DND-41 (cell line): ENCODE results near the gene PEX7.

Experiments
- ATAC-seq: fragments of 200-7000 bp; cut with Tn5 transposase; 3 replicates; pipeline ENCODE4 v1.9.1; 2021; ENCODE audit warnings: low read depth; ENCODE audit not compliant: insufficient read depth
- DNase-seq: peaks from one replicate; pipeline ENCODE4 v3.0.0-alpha.2; 2020
- H2AFZ ChIP-seq: 2 replicates; pipeline ENCODE4 v1.6.0; 2012; ENCODE audit warnings: low read depth, low read length
- H3K27ac ChIP-seq: 2 replicates; pipeline ENCODE4 v1.5.1; 2012; ENCODE audit warnings: low read length, inconsistent platforms
- H3K27me3 ChIP-seq: fragments of 200-600 bp; sonication (generic); 2 replicates; pipeline ENCODE4 v1.6.0; 2012; ENCODE audit warnings: low read length, mild to moderate bottlenecking, inconsistent platforms; ENCODE audit not compliant: insufficient read depth, poor library complexity
- H3K36me3 ChIP-seq: 2 replicates; pipeline ENCODE4 v1.5.1; 2012; ENCODE audit warnings: low read length, inconsistent platforms; ENCODE audit not compliant: insufficient read depth
- H3K4me1 ChIP-seq: 2 replicates; pipeline ENCODE4 v1.5.1; 2012; ENCODE audit warnings: mild to moderate bottlenecking, low read length; ENCODE audit not compliant: insufficient read depth
- H3K4me2 ChIP-seq: 2 replicates; pipeline ENCODE4 v1.6.0; 2012; ENCODE audit warnings: mild to moderate bottlenecking, moderate library complexity, low read length, inconsistent platforms; ENCODE audit not compliant: insufficient read depth
- H3K4me3 ChIP-seq, 2 experiments: fragments of 200-600 bp in 1 of 2; shearing (Covaris generic) in 1 of 2; 2 replicates each; pipeline ENCODE4 v1.5.1; 2012 to 2016; ENCODE audit warnings: inconsistent platforms in 2 of 2, low read length in 2 of 2, mild to moderate bottlenecking in 2 of 2, low read depth in 1 of 2, moderate library complexity in 1 of 2
- H3K79me2 ChIP-seq: 2 replicates; pipeline ENCODE4 v1.6.0; 2012; ENCODE audit warnings: low read length, inconsistent platforms; ENCODE audit not compliant: insufficient read depth
- H3K9ac ChIP-seq: 2 replicates; pipeline ENCODE4 v1.6.0; 2012; ENCODE audit warnings: low read depth, mild to moderate bottlenecking, inconsistent platforms, low read length, moderate library complexity
- H3K9me3 ChIP-seq: 2 replicates; pipeline ENCODE4 v1.5.1; 2012; ENCODE audit warnings: low read length, moderate library complexity, mild to moderate bottlenecking, inconsistent platforms; ENCODE audit not compliant: insufficient read depth, severe bottlenecking
- H4K20me1 ChIP-seq: 2 replicates; pipeline ENCODE4 v1.6.0; 2012; ENCODE audit warnings: low read length; ENCODE audit not compliant: insufficient read depth
- EZH2 ChIP-seq: IDR thresholded peaks from 3 replicates; pipeline ENCODE4 v1.6.1; 2012; ENCODE audit warnings: borderline replicate concordance, low read depth, mild to moderate bottlenecking, moderate library complexity, low read length, inconsistent platforms; ENCODE audit not compliant: severe bottlenecking
- TF ChIP-seq, protein P1 (sequence below): IDR thresholded peaks from 2 replicates; pipeline ENCODE4 v1.5.1; 2012; ENCODE audit warnings: borderline replicate concordance, low read length, moderate library complexity, mild to moderate bottlenecking; ENCODE audit not compliant: poor library complexity, severe bottlenecking; ENCODE audit errors: extremely low read depth

PEX7 gene

GRCh38 chr6:136774228-136775041, 48.0 kb upstream of the PEX7 start:
- Histone ChIP-seq H3K9ac (no peak overlapping the region), H3K4me3 (no peak overlapping the region), H3K79me2 (no peaks in the 10 kb centered on the region), H3K27me3 (no peaks in the 10 kb centered on the region), H3K36me3 (no peaks in the 10 kb centered on the region), H3K27ac (no peak overlapping the region), H3K4me1 (no peaks in the 10 kb centered on the region), H2AFZ (no peak overlapping the region), H3K9me3 (no peaks in the 10 kb centered on the region), H3K4me2 (no peak overlapping the region), H4K20me1 (no peaks in the 10 kb centered on the region)
- no peak for TF ChIP-seq EZH2
- TF ChIP-seq, protein P1, sequence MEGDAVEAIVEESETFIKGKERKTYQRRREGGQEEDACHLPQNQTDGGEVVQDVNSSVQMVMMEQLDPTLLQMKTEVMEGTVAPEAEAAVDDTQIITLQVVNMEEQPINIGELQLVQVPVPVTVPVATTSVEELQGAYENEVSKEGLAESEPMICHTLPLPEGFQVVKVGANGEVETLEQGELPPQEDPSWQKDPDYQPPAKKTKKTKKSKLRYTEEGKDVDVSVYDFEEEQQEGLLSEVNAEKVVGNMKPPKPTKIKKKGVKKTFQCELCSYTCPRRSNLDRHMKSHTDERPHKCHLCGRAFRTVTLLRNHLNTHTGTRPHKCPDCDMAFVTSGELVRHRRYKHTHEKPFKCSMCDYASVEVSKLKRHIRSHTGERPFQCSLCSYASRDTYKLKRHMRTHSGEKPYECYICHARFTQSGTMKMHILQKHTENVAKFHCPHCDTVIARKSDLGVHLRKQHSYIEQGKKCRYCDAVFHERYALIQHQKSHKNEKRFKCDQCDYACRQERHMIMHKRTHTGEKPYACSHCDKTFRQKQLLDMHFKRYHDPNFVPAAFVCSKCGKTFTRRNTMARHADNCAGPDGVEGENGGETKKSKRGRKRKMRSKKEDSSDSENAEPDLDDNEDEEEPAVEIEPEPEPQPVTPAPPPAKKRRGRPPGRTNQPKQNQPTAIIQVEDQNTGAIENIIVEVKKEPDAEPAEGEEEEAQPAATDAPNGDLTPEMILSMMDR = no peak
- ATAC-seq = no peak
- DNase-seq = no peak

DNA sequence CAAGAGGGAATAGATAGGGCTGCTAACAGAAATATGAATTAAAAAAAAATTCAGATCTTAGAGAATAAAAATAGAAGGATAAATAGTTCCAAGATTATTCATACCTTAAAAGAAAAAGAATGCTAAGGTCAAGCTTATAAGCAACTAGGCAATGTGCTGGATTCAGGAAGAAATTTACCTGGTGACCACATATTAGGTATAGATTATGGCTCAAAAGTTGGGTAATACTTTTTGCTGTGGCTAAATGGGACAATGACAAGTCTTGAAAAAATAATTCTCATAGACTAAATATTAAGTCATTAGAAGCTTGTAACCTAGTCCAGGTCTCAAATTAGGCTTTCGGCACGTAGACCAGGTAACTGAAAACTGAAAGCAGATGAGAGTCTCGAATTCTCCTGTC, 47.3 kb upstream of the PEX7 start:
- H3K27ac ChIP-seq = no peak overlapping the region
- DNase-seq (no peak), ATAC-seq (no peak)
- no peak overlapping the region for H3K9ac ChIP-seq
- H3K36me3 ChIP-seq = no peaks in the 10 kb centered on the region
- H3K4me1 ChIP-seq = no peaks in the 10 kb centered on the region
- no peaks in the 10 kb centered on the region for H4K20me1 ChIP-seq
- peaks cover 3% of the 10 kb centered on the region for H3K27me3 ChIP-seq
- no peak overlapping the region for H3K4me3 ChIP-seq
- no peaks in the 10 kb centered on the region for H3K79me2 ChIP-seq
- H2AFZ ChIP-seq = no peak overlapping the region
- H3K4me2 ChIP-seq = no peak overlapping the region
- TF ChIP-seq, protein P1 = no peak
- TF ChIP-seq EZH2 = no peak
- no peaks in the 10 kb centered on the region for H3K9me3 ChIP-seq

DNA sequence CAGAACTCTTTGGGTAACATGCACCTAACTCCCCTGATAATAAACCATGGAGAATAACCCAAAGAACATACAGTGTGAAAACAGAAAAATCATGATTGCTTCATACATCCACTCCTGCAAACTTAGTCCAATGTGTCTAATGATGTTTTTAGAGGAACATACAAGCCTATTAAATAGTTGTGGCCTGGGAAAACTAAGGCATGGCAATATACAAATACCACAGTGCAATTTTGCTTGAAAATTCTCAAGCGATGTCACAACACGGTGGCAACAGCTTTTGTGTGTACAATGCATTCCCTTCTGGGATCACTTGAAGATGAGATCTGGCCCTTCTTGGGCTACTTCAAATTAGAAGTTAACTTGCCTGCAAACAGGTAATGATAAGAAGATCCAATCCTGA, 46.8 kb upstream of the PEX7 start:
- Histone ChIP-seq H4K20me1 (no peaks in the 10 kb centered on the region), H3K9me3 (no peaks in the 10 kb centered on the region), H3K4me2 (no peak overlapping the region), H3K36me3 (no peaks in the 10 kb centered on the region), H2AFZ (no peak overlapping the region), H3K4me1 (no peaks in the 10 kb centered on the region), H3K79me2 (no peaks in the 10 kb centered on the region), H3K4me3 (no peak overlapping the region), H3K27me3 (peaks cover 3% of the 10 kb centered on the region), H3K9ac (no peak overlapping the region), H3K27ac (no peak overlapping the region)
- DNase-seq = no peak
- TF ChIP-seq, protein P1 = no peak
- no peak for TF ChIP-seq EZH2
- no peak for ATAC-seq
